GM21737 (cell line): ENCODE measurements around the gene PDE8B.

Source experiments
- ATAC-seq: cut with Tn5 transposase; IDR thresholded peaks from one replicate; pipeline ENCODE4 v1.9.1; 2021; ENCODE audit warnings: mild to moderate bottlenecking, moderate library complexity; ENCODE audit not compliant: unreplicated experiment

The PDE8B gene

DNA sequence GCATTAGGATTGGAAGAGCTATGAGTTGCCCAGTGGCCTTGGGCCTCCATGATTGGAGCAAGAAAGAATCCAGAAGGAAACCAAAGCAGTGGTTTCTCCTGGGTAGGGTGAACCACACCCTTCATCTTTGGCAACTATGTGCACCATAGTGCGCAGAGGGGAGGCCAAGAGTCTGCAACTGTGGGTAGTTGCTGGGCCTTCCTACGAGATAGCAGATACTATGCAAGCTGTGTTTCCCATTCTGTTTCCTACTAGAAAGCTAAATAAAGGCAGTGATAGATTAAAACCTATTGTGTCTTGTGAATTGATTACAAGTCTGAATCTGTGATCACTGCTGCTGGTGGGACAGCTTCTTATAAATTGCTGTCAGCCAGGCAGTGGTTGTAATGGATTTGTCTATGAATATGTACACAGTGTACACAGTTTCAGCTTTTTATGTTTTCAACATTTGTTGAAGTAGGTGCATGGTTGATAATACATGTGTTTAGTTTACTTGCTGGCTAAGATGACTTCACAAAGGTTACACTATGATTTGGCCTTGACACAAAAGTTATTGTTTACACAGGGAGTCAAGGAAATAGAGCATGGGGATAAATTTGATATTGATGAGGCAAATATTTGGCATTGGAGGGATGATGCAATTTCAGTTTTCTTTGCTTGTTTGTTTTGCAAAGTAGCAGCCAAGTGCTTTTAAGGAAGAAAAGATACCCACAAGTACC, 23.7 kb upstream of the PDE8B start:
- ATAC-seq, result no peak

DNA sequence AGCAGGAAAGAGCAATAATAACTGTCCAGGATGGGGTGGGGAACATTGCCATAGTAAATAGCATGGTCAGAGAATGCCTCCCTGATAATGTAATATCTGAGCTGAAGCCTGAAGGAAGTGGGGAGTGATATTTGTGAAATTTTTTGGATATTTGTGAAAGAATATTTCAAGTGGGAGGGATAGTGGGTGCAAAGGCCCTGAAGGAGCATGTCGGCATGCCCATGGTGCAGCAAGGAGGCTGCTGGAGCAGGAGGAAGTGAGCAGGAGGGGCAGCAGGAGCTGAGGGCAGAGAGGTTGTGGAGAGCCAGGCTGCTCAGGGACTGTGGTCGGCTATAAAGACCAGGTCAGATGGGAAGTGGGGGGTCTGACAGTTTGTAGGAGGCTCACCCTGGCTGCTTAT, 21.1 kb upstream of the PDE8B start:
- ATAC-seq, result no peak

DNA sequence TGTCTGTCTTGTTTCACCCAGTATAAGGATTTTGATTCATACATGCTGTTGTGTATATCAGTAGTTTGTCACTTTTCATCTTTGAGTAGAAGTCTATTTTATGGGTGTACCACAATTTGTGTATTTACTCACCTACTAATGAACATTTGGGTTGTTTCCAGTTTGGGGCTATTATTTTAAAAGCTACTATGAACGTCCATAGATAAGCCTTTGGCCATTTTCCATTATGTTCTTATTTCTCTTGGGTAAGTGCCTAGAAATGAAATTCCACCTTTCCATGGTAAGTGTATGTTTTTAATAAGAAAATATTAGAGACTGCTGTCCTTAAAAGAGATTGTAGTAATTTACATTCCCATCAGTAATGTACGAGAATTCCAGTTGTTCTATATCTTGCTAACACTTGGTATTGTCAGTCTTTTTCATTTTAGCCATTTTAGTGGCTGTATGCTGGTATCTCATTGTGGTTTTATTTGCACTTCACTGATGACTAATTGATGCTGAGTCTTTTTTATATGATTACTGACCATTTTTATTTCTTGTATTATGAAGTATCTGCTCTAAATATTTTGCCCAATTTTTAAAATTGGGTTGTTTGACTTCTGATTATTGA, 17.9 kb upstream of the PDE8B start:
- no peak for ATAC-seq

DNA sequence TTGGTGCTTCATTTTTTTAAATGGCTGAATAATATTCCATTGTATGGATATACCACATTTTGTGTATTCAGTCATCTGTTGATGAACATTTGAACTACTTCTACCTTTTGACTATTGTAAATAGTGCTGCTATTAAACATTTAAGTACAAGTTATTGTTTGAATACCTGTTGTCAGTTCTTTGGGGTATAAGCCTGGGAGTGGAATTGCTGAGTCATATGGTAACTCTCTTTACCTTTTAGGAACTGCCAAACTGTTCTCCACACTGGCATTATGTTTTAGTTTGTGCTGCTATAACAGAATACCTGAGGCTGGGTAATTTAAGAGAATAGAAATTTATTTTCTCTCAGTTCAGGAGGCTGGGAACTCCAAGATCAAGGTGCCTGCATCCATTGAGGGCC, 15.7 kb upstream of the PDE8B start:
- ATAC-seq, result no peak

DNA sequence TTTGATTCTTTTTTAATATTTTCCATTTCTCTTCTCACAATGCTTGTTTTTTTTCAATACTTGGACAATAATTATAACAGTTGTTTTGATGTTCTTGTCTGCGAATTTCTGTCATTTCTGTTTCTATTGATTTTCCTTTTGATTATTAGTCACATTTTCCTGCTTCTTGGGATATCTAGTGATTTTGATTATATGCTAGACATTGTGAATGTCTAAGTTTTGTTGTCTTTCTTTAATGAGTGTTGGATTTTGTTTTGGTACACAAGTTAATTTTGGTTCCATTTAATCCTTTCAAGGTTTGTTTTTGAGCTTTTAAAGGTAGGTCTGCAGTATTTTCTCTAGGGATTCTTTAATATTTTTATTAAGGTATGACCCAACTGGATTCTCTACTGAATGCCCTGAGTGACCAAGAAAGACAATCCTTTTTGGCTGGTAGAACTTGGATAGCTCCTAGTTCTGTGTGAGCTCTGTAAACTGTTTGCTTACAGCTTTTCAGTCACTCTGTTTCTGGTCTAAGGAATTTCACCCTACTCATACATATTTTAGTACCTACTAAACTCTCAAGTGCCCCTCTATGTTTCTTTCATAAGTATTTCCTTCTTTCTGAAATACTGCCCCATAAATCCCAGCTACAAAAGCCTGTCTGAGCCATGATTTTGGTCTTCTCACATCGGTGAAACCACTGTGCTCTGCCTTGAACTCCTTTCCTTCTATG, 12.5 kb upstream of the PDE8B start:
- ATAC-seq, result no peak

DNA sequence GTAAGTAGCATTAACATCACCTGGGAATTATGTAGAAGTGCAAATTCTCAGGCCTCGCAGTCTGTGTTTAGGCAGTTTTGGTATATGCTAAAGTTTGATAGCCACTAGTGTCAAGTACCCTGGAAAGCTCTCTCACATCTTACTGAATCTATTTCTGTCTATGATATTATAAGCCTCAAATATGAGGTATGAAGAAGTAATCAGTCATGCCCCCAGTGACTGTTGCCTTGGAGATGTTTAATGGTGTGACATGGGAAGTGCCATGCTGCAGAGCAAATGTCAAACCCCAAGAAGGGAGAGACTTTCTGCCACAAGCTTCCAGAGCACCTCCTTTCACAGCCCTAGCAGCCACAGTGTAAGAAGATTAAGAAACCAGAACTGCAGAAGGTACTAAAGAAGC, 9.8 kb upstream of the PDE8B start:
- ATAC-seq, result no peak

DNA sequence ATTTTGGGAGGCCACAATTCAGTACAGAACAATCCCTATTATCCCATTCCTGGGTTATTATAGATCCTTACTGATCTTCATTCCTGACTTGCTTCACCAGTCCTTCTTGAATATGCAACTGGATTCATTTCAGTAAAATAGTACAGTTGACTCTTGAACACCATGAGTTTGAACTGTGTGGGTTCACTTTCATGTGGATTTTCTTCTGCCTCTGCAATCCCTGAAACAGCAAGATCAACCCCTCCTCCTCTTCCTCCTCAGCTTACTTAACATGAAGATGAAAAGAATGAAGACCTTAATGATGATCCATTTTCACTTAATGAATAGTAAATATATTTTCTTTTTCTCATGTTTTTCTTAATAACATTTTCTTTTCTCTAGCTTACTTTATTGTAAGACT, 8.3 kb upstream of the PDE8B start:
- ATAC-seq, result no peak

DNA sequence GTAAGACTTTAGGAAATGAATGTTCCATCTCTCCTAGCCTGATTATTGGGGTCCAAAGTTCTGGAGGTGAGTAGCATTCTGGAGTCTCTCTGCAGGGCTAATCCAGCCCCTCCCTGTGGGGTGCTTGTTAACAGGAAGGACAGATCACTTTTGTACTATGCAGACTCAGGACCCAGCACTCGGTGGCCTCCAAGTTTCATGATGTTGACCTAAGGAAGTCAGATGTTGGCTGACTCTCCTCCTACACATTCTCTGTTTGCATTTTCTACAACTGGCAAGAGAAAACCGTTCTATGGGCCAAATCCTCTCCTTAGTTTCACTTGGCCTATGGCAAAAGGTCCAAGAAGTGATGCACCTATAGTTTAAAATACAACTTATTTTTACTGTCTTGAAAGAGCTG, 5.5 kb upstream of the PDE8B start:
- ATAC-seq, result no peak

DNA sequence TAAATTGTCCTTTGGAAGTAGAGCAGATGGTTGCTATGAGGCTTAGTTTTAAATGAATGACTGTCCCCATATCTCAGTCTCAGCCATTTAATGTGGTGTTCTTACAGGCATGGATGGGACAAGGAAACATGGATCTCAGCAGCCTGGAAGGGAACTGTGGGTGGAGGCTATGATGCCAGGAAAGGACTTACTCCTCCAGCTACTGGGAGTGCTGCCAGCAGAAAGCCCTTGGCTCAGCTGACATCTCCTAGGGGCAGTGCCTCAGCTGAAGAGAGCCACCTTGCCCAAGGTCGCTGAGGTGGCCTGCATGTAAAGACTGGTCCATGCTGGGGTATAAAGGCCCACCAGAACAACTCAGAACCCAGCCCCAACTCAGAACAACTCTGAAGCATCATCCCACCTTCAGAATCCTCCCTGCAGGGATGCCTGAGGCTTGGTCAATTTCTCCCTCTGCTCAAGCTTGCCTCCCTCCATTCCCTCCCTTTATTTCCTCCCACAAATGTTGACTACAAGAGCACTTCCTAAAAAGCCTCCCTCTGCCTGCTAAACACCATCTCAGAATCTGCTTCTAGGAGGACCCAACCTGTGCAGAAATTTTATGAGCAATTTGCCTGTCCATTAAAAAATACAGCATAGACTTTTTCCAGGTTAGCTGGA, 1.8 kb upstream of the PDE8B start:
- no peak for ATAC-seq

DNA sequence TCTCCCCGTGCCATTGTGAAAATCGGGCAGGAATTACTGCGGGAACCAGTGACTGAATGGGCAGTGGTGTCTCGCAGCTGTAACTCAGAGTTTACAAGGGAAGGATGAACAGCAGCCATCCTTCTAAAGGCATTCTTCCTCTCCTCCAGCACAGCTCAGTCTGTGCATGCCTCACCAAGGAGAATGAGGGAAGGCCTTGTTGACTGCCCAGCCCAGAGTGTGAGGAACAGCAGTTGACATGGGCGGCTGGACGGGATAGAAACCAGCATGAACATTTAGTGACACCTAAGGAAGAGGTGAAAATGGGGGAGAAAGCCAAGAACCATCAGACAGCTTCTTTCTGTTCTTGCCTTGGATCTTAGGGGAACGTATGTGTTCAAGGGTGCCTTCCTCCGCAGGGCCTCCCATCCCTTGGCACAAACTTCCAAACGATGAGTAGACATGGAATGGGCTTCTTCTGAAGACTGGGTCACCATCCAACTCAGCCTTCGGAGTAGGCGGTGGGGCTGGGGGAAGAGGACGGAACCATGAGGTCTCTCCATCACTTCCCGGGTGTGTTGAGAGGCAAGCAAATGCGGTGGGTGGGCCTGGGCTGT, 887 bp upstream of the PDE8B start:
- ATAC-seq, result no peak

DNA sequence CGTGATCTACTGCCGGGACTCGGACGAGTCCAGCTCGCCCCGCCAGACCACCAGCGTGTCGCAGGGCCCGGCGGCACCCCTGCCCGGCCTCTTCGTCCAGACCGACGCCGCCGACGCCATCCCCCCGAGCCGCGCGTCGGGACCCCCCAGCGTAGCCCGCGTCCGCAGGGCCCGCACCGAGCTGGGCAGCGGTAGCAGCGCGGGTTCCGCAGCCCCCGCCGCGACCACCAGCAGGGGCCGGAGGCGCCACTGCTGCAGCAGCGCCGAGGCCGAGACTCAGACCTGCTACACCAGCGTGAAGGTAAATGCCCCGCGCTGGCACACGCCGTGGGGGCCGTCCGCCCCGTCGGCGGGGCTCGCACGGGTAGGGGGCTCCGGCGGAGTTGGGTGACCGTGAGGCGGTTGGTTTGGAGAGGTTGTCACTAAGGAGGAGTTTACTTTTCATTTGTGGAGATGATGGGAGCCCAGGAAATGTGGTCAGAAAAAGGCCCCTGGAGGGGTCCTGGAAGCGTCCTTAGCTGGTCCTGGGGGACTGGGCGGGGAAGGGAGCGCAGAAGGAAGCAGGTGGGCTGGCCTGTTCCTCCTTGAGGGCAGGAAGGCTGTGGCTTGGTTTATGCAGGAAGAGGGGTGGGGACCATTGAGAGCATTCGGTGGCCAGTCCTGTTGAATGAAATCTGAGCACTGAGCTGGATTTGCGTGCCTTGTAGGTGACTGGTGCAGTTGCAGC, 647 bp downstream of the PDE8B start:
- no peak for ATAC-seq

DNA sequence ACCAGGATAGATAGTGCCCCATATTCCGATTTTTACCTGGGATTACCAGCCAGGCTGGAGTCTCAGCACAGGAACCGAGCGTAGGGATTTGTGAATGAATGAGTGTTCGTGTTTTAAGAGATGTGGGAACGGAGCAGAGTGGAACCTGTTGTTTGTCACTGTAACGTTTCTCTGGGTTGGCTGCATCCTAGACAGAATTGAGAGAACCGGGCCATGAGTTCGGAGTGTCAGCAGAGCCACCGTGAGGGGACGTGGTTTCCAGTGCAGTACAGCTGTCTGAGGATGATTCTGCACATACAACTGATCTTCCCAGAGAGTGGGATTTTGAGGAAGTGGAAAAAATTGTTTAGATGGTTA, 1.2 kb downstream of the PDE8B start:
- ATAC-seq, result no peak

DNA sequence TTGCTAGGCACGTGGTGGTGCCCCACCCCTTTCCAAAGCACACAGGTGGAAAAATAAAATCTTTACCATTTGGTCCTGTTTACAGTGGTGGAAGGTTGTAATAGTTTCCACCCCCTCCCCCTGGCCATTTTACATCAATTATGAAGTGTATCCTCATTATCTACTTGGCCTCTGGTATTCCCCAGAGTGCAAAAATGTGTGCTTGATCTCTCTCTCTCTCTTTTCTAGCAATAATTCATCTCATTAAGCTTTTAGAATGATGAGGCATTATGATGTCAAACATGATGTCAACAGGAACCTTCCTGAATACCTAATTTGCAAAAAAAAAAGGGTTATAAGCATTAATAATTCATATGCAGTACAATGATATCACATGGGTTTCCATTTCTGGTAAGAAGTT, 3.1 kb downstream of the PDE8B start:
- no peak for ATAC-seq

DNA sequence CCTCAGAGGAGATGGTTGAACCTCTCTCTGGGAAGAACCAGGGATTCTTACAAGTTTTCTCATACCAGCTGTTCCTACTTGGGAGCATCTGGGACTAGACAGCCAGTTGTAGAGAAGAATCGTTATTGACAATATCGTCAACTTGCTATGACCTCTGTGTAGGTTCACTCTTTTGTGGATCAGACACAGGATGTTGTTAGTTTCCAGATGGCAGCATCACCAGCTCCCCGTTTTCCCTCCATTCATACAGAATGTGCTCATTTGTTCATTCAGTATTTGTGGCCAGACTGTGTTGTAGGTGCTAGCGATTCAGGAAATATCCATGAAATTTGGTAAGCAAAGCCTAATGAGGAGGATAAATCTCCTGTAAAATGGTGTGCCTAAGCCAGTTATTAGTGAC, 3.7 kb downstream of the PDE8B start:
- no peak for ATAC-seq

DNA sequence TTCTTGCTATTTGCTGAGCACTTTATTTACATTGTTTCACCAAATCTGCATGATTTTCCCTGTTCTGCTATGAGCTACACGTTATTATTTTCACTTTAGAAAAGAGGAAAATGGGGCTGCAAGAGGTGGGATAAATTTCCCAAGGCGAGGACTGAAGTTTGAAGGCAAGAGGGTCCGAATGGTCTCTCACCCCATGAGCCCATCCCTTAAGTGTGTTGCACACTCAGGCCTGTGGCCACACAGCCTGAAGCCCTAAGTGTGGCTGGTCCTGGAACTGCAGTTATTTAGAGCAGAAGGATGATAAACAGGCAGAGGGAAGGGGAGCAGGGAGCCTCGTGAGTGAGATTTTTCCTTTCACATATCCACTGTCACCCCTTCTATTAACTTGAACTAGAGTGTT, 7.8 kb downstream of the PDE8B start:
- no peak for ATAC-seq

DNA sequence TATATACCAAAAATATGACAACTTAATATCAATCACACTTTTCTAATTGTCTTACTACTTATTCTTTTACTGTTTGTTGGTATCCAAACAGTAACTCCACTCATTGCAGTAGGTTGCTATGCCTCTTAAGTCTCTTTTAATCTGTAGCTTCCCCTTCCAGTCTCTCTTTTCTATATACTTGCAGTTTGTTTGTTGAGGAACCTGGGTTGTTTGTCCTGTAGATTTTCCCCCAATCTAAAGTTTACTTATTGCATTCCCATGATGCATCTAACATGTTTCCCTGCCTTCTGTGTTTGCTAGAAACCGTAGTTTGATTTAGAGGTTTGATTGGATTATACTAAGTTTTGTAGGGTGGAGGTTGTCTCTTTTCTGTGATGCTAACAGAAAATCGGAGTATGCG, 10.6 kb downstream of the PDE8B start:
- no peak for ATAC-seq

DNA sequence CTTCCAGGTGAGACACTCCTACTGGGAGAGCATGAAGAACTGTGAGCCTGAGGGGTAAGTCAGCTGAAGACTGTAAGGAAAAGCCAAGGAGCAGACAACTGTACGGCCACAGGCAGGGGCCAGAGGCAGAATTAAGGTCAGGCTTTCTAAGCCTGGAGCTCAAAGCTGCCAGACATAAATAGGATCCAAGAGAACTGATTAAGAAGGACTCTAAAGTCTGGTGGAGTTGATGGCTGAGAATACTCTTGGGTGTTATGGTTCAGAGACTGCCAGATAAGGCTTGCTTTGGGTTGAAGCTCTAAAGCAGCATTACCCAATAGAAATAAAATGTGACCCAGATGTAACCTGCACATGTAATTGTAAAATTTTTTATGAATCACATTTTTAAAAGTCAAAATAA, 12.2 kb downstream of the PDE8B start:
- ATAC-seq, result no peak

DNA sequence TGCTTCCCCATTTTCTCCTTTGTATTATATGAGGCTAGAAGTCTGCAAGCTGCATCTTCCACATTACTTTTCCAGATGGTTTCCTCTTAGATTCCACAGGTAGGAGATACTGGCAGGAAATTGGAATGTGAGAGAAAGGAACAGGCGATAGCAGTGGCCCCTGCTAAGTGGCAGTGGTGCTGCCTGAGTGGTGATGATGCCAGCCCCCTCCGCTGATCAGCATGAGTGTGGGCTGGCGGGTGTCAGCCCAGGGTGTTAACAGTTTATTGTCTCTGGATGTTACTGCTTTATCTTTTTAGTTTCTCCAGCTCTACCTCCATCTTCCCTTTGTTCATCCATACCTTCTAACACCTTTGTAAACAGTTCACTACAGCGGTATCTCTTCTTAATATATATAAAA, 13.2 kb downstream of the PDE8B start:
- ATAC-seq, result no peak

DNA sequence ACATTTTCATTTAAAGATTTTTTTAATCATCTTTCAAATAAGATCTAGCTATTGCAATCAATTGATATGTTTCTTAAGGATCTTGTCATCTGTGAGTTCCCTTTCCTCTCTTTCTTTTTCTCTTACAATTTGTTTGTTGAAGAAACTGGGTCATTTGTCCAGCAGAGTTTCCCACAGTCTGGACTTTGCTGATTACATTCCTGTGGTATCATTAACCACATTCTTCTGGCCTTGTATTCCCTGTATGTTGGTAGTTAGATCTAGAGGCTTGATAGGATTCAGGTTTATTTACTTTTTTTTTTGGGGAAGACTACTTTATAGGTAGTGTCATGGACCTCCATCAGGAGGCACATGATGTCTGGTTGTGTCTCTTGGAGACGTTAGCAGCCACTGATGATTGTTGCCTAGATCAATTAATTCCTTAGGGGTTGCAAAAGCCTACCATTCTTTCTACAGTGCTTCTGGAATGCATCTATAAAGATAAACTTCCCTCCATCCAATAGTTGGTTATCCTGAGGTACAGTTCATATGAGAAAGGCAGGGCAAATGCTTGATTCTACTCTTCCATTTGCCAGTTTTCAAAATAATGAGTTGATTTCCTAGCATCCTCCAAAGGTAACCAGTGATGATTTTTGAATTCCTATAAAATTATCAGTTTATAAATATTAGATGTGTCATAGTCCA, 14.3 kb downstream of the PDE8B start:
- no peak for ATAC-seq

DNA sequence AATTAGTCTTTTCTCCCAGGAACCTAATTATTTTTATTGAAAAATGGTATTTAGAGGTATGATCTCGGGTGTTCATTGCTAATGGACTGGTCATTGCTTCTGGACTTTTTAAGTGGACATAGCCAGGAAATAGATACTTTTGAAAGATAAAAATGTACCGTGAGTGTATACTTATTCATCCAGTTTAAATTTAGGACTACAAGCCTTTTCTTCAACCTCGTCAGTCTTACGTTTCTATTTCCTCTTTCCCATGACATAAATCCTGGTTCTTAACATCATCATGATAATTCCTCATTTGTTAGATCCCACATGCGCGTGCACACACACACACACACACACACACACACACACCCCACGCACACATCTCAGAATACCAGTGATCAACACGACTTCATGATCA, 15.1 kb downstream of the PDE8B start:
- no peak for ATAC-seq
